Gastroesophageal sphincter (tissue), 3 donors: Measurements from ENCODE around the gene SH3RF1.

Experiments
- POLR2AphosphoS5 ChIP-seq: sonication (generic); formaldehyde crosslinking; IDR thresholded peaks from one replicate; pipeline ENCODE4 v1.6.1; 2017; ENCODE audit warnings: antibody characterized with exemption
- TF ChIP-seq, protein P1 (sequence below), 4 experiments: fragments of 200-600 bp in 2 of 4; fragments of 450-650 bp in 2 of 4; sonication (generic) in 1 of 4; IDR thresholded peaks; one replicate each; pipeline ENCODE4 v1.5.1; 2017 to 2019; ENCODE audit warnings: antibody characterized with exemption in 4 of 4, mild to moderate bottlenecking in 2 of 4, moderate library complexity in 2 of 4

DNA sequence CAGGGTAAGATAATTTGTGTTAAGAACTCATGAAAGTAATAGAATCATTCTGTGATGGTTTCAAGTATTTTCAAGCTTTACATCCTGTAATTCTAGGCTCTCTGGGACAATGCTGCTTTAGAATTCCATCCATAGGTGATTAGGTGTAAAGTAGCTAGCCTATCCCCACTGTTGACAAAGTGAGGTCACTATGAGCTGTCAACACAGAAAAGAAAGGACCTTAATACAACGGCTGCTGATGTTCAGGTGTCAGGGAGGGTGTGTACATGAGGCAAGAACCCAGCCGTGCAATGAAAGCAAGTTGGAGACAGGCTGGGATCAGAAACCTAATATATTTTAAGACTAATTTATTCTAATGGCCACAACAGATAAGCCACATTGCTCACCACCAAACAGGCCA is 36.8 kb upstream of the SH3RF1 start:
- TF ChIP-seq, protein P1, sequence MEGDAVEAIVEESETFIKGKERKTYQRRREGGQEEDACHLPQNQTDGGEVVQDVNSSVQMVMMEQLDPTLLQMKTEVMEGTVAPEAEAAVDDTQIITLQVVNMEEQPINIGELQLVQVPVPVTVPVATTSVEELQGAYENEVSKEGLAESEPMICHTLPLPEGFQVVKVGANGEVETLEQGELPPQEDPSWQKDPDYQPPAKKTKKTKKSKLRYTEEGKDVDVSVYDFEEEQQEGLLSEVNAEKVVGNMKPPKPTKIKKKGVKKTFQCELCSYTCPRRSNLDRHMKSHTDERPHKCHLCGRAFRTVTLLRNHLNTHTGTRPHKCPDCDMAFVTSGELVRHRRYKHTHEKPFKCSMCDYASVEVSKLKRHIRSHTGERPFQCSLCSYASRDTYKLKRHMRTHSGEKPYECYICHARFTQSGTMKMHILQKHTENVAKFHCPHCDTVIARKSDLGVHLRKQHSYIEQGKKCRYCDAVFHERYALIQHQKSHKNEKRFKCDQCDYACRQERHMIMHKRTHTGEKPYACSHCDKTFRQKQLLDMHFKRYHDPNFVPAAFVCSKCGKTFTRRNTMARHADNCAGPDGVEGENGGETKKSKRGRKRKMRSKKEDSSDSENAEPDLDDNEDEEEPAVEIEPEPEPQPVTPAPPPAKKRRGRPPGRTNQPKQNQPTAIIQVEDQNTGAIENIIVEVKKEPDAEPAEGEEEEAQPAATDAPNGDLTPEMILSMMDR (IDR thresholded peaks at IDR 0.05) = no peak
- no peak for TF ChIP-seq POLR2AphosphoS5
